Fibroblast of peridontal ligament (primary cell): ENCODE results near the gene BICRAL.
"Not testable (repeated sequence)": the region's sequence is repeated elsewhere in the genome, so short reads cannot be mapped to it uniquely, and the experiment has no call there.

Experiments used
- DNase-seq: peaks from one replicate; pipeline ENCODE4 v3.0.0-alpha.2; 2010; ENCODE audit errors: extremely low read depth

BICRAL gene

DNA sequence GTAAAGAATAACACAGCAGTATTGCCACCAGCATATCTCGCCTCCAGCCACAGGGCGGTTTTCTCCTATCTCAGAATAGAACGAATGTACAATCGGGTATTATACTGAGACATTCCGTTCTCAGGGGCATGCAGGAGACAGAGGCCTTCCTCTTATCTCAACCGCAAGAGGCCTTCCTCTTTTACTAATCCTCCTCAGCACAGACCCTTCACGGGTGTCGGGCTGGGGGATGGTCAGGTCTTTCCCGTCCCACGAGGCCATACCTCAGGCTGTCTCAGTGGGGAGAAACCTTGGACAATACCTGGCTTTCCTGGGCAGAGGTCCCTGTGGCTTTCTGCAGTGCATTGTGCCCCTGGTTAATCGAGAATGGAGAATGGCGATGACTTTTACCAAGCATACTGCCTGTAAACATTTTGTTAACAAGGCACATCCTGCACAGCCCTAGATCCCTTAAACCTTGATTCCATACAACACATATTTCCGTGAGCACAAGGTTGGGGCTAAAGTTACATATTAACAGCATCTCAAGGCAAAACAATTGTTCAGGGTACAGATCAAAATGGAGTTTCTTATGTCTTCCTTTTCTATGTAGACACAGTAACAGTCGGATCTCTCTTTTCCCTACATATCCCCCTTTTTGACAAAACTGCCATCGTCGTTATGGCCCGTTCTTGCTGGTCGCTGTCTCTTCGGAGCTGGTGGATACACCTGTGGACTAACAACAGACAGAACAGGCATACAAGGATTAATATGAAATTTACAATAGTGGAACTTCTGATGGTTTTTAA is 112.4 kb downstream of the BICRAL start:
- not testable (repeated sequence) for DNase-seq

GRCh38 chr6:42896178-42896719 is 114.4 kb downstream of the BICRAL start:
- no peak for DNase-seq

DNA sequence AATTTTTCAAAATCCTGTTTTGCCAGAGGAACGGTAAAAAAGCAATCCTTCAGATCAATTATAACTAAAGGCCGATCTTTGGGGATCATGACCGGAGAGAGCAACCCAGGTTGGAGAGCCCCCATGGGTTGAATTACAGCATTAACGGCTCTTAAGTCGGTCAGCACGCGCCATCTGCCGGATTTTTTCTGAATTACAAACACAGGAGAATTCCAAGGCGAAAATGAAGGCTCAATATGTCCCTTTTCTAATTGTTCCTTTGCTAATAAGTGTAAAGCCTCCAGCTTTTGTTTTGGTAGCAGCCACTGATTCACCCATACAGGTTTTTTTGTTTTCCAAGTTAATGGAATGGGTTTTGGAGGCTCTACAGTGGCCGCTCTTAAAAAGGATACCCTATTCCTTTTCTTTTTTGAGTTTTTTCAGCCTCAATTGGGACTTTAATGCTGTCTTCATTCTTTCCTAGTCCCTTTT is 117.1 kb downstream of the BICRAL start:
- DNase-seq, result peak; percentile 75

DNA sequence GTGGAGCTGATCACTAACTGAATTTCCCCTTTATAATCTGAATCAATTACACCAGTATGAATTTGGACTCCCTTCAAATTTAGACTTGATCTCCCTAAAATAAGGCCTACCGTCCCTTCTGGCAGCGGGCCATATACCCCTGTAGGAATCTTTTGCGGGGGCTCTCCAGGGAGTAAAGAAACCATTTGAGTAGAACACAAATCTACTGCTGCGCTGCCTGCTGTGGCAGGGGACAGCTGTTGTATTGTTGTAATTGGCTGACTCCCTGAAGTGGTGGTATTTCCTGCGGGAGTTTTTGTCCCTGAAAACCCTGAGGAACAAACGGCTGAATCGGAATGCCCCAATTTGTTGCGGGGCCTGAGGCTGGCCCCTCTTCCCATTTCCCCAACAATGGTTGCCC is 118.0 kb downstream of the BICRAL start:
- DNase-seq, result no peak

GRCh38 chr6:42901538-42901957 is 119.7 kb downstream of the BICRAL start:
- peak; percentile 89 for DNase-seq

GRCh38 chr6:42902429-42903263 is 120.8 kb downstream of the BICRAL start:
- not testable (repeated sequence) for DNase-seq

- no peak for DNase-seq
Observed at GRCh38 chr6:42904467-42904866, 122.6 kb downstream of the BICRAL start.

- DNase-seq, result no peak
Observed at GRCh38 chr6:42907336-42907735, 125.5 kb downstream of the BICRAL start.

DNA sequence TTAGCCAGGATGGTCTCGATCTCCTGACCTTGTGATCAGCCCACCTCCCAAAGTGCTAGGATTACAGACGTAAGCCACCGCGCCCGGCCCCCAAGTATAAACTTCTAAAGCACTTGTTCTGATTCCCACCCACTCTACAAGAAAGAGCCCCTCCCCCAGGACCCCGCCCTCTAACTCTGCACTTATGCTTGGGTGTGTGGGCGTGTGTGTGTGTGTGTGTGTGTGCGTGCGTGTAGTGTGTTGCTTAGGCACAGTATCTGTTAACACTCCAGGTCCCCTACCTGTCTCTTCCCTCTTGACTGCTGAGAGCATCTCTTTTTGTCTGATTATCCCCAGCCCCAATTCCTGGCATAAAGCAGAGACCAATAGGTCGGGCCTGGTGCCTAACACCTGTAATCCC is 128.0 kb downstream of the BICRAL start:
- DNase-seq, result no peak

DNA sequence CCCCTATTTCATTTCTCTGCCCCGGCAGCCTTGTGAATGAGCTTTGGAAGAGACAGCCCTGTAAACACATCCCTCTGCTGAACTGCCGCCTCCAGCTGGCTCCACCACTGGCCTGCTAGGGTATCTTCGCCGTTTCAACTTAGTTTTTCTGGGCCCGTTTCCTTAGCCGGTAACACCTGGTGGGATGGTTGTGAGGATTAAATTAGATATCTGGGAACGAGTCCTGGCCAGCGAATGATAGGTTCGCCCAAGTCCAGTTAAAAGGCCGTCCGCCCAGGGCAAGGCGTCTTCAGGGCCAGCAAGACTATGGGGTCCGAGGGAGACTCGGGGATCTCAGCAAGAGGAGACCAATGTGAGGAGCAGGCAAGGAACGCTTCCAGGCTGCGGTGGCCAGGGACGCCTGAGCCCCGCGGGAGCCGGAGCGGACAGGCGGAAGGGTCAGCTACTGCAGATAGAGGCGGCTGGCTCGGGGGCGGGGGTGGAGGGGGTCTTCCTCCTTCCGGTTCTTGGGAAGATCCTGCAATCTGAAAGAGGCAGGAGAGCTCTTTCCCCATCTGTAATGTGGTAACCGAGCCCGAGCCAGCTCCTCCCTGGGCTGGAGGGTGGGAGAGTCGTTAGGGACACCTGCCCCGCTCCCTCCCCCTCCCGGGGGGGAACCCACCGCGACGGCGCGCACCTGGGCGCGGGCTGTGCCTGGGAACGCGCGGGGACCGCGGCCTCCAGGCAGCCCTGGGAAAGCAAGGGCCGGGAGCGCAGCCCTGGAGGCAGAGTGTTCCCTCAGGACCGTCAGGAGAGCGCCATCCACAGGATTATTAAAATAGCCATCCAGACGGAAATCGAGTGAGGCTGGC is 129.5 kb downstream of the BICRAL start:
- DNase-seq, result no peak

- DNase-seq, result no peak
Observed at GRCh38 chr6:42914546-42914945, 132.7 kb downstream of the BICRAL start.

- no peak for DNase-seq
Observed at GRCh38 chr6:42915732-42916131, 133.9 kb downstream of the BICRAL start, which contains the start of gene PTCRA. PTCRA (plus strand) TSS chr6:42916053; CDS start chr6:42916070, 17 bp downstream.

GRCh38 chr6:42916288-42916687 is 134.4 kb downstream of the BICRAL start:
- DNase-seq, result no peak
